ENCODE measurements around the gene APOC1.
"Not testable (repeated sequence)": the region's sequence is repeated elsewhere in the genome, so short reads cannot be mapped to it uniquely, and the experiment has no call there.

- TF ChIP-seq CTCF (IDR thresholded peaks at IDR 0.05 in 4 of 5, conservative IDR thresholded peaks at IDR 0.05 in 1 of 5); POLR2A (IDR thresholded peaks at IDR 0.05): not testable (repeated sequence)
These were observed 12.1 kb downstream of the APOC1 start for GRCh38 chr19:44926245-44927077.
